AG09319 (cell line): Measurements from ENCODE around the gene MIAT.

Source experiments
- DNase-seq: peaks from one replicate; pipeline ENCODE4 v3.0.0-alpha.2; 2010; ENCODE audit warnings: low read depth; ENCODE audit errors: extremely low read depth
- CTCF ChIP-seq: IDR thresholded peaks from 2 replicates; pipeline ENCODE4 v1.5.1; 2011; ENCODE audit warnings: low read depth, mild to moderate bottlenecking, inconsistent platforms, low read length, moderate library complexity

The MIAT gene

GRCh38 chr22:26614322-26614721 is 43.1 kb upstream of the MIAT start:
- no peak for DNase-seq
- TF ChIP-seq CTCF, result no peak

- DNase-seq, result no peak
- TF ChIP-seq CTCF, result no peak
Measured at GRCh38 chr22:26615149-26615548, 42.2 kb upstream of the MIAT start.

- no peak for TF ChIP-seq CTCF
- no peak for DNase-seq
Measured at GRCh38 chr22:26615830-26616435, 41.5 kb upstream of the MIAT start.

- TF ChIP-seq CTCF, result no peak
- no peak for DNase-seq
Measured at GRCh38 chr22:26616650-26617049, 40.7 kb upstream of the MIAT start.

GRCh38 chr22:26617271-26618199 is 39.9 kb upstream of the MIAT start, which contains the start of gene CRYBB1:
TSS of gene CRYBB1 (minus strand) at chr22:26618027. CDS start at chr22:26616319, 1,708 bp downstream.
- TF ChIP-seq CTCF, result no peak
- DNase-seq, result peak; percentile 5

- TF ChIP-seq CTCF, result no peak
- no peak for DNase-seq
Measured at GRCh38 chr22:26618455-26618854, 38.9 kb upstream of the MIAT start.

- TF ChIP-seq CTCF, result no peak
- no peak for DNase-seq
Measured at GRCh38 chr22:26619510-26619909, 37.9 kb upstream of the MIAT start.
